ENCODE measurements around the gene ACOXL. TPM values are rescaled to one million over a fixed set of nuclear protein-coding genes. Genes with fewer than 3 reads are reported as not detected.

Gene ACOXL
- total and polyA plus RNA-seq, 2 donors (not counting 3 experiments of a cell fraction or from before 2014, with no cell fraction given): not detected

- Histone ChIP-seq H3K4me1 (ENCODE audit: control insufficient read depth, extremely low read depth, insufficient read depth, low read length) (no peaks in the 10 kb centered on the region), H2AFZ (ENCODE audit: low read depth, low read length) (no peak overlapping the region), H3K27me3 (ENCODE audit: control insufficient read depth in 2 of 2, insufficient read depth in 2 of 2, low read length in 2 of 2) (peaks cover 2 to 20% of the 10 kb centered on the region in 2 experiments), H4K20me1 (replicated peaks; ENCODE audit: control insufficient read depth, extremely low read depth, insufficient read depth, low read length) (no peaks in the 10 kb centered on the region), H3K27ac (ENCODE audit: insufficient read depth, low read depth, low read length) (no peak overlapping the region), H3K9me3 (replicated peaks; ENCODE audit: control insufficient read depth, insufficient read depth, low read length) (no peaks in the 10 kb centered on the region), H3K36me3 (ENCODE audit: control insufficient read depth in 2 of 2, extremely low read depth in 1 of 2, insufficient read depth in 2 of 2, low read length in 2 of 2) (no peaks in the 10 kb centered on the region), H3K9me1 (replicated peaks; ENCODE audit: control insufficient read depth, extremely low read depth, insufficient read depth, low read length) (no peaks in the 10 kb centered on the region), H3K9ac (replicated peaks; ENCODE audit: extremely low read depth, insufficient read depth, low read length) (no peak overlapping the region), H3K4me2 (ENCODE audit: insufficient read depth, low read length) (no peak overlapping the region), H3K4me3 (replicated peaks in 1 of 3; ENCODE audit: insufficient read depth in 1 of 3, low read depth in 1 of 3, low read length in 3 of 3) (no peak overlapping the region), H3K79me2 (ENCODE audit: control insufficient read depth, insufficient read depth, low read length) (no peaks in the 10 kb centered on the region)
- dilution Hi-C loops (cut with MboI; ENCODE audit: extremely low pct_ligation_motif_present, low sequenced_read_pairs) (no loop called here), intact Hi-C loops (cut with micrococcal nuclease) (no loop called here)
- ChIA-PET CTCF (no interaction called here), POLR2A (no interaction called here)
- DNase-seq (ENCODE audit: low read depth, low spot score) (no peak), FAIRE-seq (no peak)
- BruUV-seq (replicated peaks): no TSS peak
- TF ChIP-seq POLR2A (IDR thresholded peaks at IDR 0.05; ENCODE audit: low read depth, low read length): no peak
These were observed 284.8 kb downstream of the ACOXL start for GRCh38 chr2:111017034-111017622.

DNA sequence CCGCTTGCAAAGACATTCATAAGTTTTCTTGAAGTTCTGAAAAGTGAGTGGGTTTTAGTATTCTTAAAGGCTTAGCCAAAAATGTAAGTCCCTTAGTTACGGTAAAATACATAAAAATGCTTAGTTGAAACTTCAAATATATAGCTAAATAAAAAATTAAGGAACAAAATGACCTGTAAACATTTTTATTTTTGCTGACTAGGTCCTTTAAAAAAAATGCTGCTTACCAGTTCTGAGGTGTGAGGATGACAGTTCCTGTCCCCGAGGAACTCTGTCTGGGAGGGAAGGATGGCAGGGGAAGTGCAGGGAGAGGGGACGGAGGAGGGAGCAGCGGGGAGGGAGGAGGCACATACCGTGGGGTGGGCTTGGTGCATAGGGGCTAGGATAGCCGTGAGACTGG is 285.5 kb downstream of the ACOXL start:
- H3K4me2 ChIP-seq (ENCODE audit: insufficient read depth, low read length): no peak overlapping the region
- no peak overlapping the region for H3K4me3 ChIP-seq (replicated peaks in 1 of 3; ENCODE audit: insufficient read depth in 1 of 3, low read depth in 1 of 3, low read length in 3 of 3)
- no peak overlapping the region for H3K9ac ChIP-seq (replicated peaks; ENCODE audit: extremely low read depth, insufficient read depth, low read length)
- ChIA-PET CTCF (no interaction called here), POLR2A (interaction anchor here (0.5 kb wide), 1 partner anchor 80 kb away, joined by 3 read pairs; no protein-coding TSS in a partner anchor)
- H3K4me1 ChIP-seq (ENCODE audit: control insufficient read depth, extremely low read depth, insufficient read depth, low read length): no peaks in the 10 kb centered on the region
- H3K9me1 ChIP-seq (replicated peaks; ENCODE audit: control insufficient read depth, extremely low read depth, insufficient read depth, low read length): no peaks in the 10 kb centered on the region
- H4K20me1 ChIP-seq (replicated peaks; ENCODE audit: control insufficient read depth, extremely low read depth, insufficient read depth, low read length): no peaks in the 10 kb centered on the region
- intact Hi-C loops (cut with micrococcal nuclease): no loop called here
- peaks cover 2 to 20% of the 10 kb centered on the region in 2 experiments for H3K27me3 ChIP-seq (ENCODE audit: control insufficient read depth in 2 of 2, insufficient read depth in 2 of 2, low read length in 2 of 2)
- no TSS peak for BruUV-seq (replicated peaks)
- dilution Hi-C loops (cut with MboI; ENCODE audit: extremely low pct_ligation_motif_present, low sequenced_read_pairs): no loop called here
- H3K9me3 ChIP-seq (replicated peaks; ENCODE audit: control insufficient read depth, insufficient read depth, low read length): no peaks in the 10 kb centered on the region
- no peak overlapping the region for H3K27ac ChIP-seq (ENCODE audit: insufficient read depth, low read depth, low read length)
- no peaks in the 10 kb centered on the region for H3K79me2 ChIP-seq (ENCODE audit: control insufficient read depth, insufficient read depth, low read length)
- no peak overlapping the region for H2AFZ ChIP-seq (ENCODE audit: low read depth, low read length)
- DNase-seq (ENCODE audit: low read depth, low spot score) (no peak), FAIRE-seq (no peak)
- no peaks in the 10 kb centered on the region for H3K36me3 ChIP-seq (ENCODE audit: control insufficient read depth in 2 of 2, extremely low read depth in 1 of 2, insufficient read depth in 2 of 2, low read length in 2 of 2)
- TF ChIP-seq, protein P1, sequence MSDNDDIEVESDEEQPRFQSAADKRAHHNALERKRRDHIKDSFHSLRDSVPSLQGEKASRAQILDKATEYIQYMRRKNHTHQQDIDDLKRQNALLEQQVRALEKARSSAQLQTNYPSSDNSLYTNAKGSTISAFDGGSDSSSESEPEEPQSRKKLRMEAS (IDR thresholded peaks at IDR 0.05; ENCODE audit: insufficient read depth, insufficient read length): no peak
